H1 (cell line): ENCODE measurements around the gene LDLRAD4. TPM values are rescaled to one million over a fixed set of nuclear protein-coding genes. Genes with fewer than 3 reads are reported as not detected.

ENCODE experiments used
- CTCF ChIA-PET: fragments of 300-600 bp; sonication (Branson Sonifier 250); formaldehyde crosslinking; loops from one replicate; lab custom pipeline; 2021; ENCODE audit not compliant: partially characterized antibody; lab: Charles Lee
- POLR2A ChIA-PET: fragments of 300-600 bp; sonication (Branson Sonifier 250); formaldehyde crosslinking; loops from one replicate; lab custom pipeline; 2021; ENCODE audit warnings: inconsistent platforms; ENCODE audit not compliant: partially characterized antibody; lab: Charles Lee
- DNase-seq, 2 experiments: peaks; one replicate each; pipeline versions ENCODE4 v3.0.0 to v3.0.0-alpha.2; 2010 to 2022; ENCODE audit warnings: low spot score in 2 of 2, low read depth in 1 of 2, mixed read lengths in 1 of 2
- FAIRE-seq: peaks from 2 replicates; lab custom pipeline; 2011; peaks lifted over from hg19 to GRCh38; lab: Jason Lieb, UNC
- H2AFZ ChIP-seq: 2 replicates; pipeline ENCODE4 v1.8.1; 2012; ENCODE audit warnings: low read length, inconsistent platforms
- H2AK5ac ChIP-seq: 2 replicates; pipeline ENCODE4 v1.6.1; 2013; ENCODE audit warnings: low read depth, low read length
- H2BK120ac ChIP-seq: replicated peaks from 2 replicates; pipeline ENCODE3; 2013; ENCODE audit warnings: low read depth, low read length, inconsistent platforms
- H2BK12ac ChIP-seq: 2 replicates; pipeline ENCODE4 v1.6.1; 2013; ENCODE audit warnings: low read depth, low read length
- H2BK15ac ChIP-seq: 2 replicates; pipeline ENCODE4 v1.6.1; 2013; ENCODE audit warnings: low read length
- H2BK20ac ChIP-seq: 2 replicates; pipeline ENCODE4 v1.6.1; 2013; ENCODE audit warnings: low read length
- H2BK5ac ChIP-seq: 2 replicates; pipeline ENCODE4 v1.6.1; 2013; ENCODE audit warnings: low read depth, low read length
- H3K14ac ChIP-seq: 2 replicates; pipeline ENCODE4 v1.6.1; 2013; ENCODE audit warnings: inconsistent platforms; ENCODE audit not compliant: insufficient read length
- H3K18ac ChIP-seq: 2 replicates; pipeline ENCODE4 v1.6.1; 2013; ENCODE audit warnings: low read length; ENCODE audit errors: extremely low read depth
- H3K23ac ChIP-seq: 2 replicates; pipeline ENCODE4 v1.6.1; 2013; ENCODE audit warnings: inconsistent platforms; ENCODE audit not compliant: insufficient read length
- H3K23me2 ChIP-seq: 2 replicates; pipeline ENCODE4 v1.6.1; 2013; ENCODE audit warnings: low read depth, low read length
- H3K27ac ChIP-seq: 2 replicates; pipeline ENCODE4 v1.6.1; 2011; ENCODE audit warnings: low read depth, low read length, inconsistent platforms
- H3K27me3 ChIP-seq, 4 experiments: replicated peaks in 1 of 4; 1 replicate in 1 of 4; 2 replicates in 3 of 4; pipeline versions ENCODE4 v1.6.1 to v1.8.1; 2011 to 2013; ENCODE audit warnings: low read length in 3 of 4, mild to moderate bottlenecking in 3 of 4, inconsistent platforms in 2 of 4, mixed read lengths in 2 of 4, moderate library complexity in 1 of 4; ENCODE audit not compliant: control insufficient read depth in 3 of 4, insufficient read depth in 3 of 4; ENCODE audit errors: extremely low read depth in 1 of 4
- H3K36me3 ChIP-seq, 4 experiments: 2 replicates each; pipeline versions ENCODE4 v1.6.1 to v1.8.1; 2011 to 2013; ENCODE audit warnings: mild to moderate bottlenecking in 4 of 4, low read length in 3 of 4, moderate library complexity in 2 of 4, control low read depth in 1 of 4, inconsistent platforms in 1 of 4; ENCODE audit not compliant: insufficient read depth in 4 of 4, control insufficient read depth in 2 of 4
- H3K4ac ChIP-seq: replicated peaks from 2 replicates; pipeline ENCODE3; 2013; ENCODE audit warnings: low read length, low read depth, mixed read lengths, inconsistent platforms; ENCODE audit not compliant: insufficient read length
- H3K4me1 ChIP-seq, 4 experiments: replicated peaks in 1 of 4; 1 replicate in 1 of 4; 2 replicates in 3 of 4; pipeline versions ENCODE4 v1.6.1 to v1.8.1; 2011 to 2013; ENCODE audit warnings: low read length in 3 of 4, inconsistent platforms in 2 of 4, mixed read lengths in 1 of 4; ENCODE audit not compliant: insufficient read depth in 4 of 4, control insufficient read depth in 3 of 4
- H3K4me2 ChIP-seq, 2 experiments: 2 replicates each; pipeline versions ENCODE4 v1.6.1 to v1.8.1; 2011 to 2013; ENCODE audit warnings: low read depth in 2 of 2, low read length in 2 of 2, control low read depth in 1 of 2, inconsistent platforms in 1 of 2, mild to moderate bottlenecking in 1 of 2; ENCODE audit not compliant: insufficient read depth in 1 of 2
- H3K4me3 ChIP-seq, 4 experiments: fragments of 200-600, 300-600 bp in 1 of 4; sonication (generic), shearing (Covaris generic), sonication (Bioruptor Twin) in 1 of 4; 2 replicates each; pipeline versions ENCODE4 v1.5.1 to v1.8.1; 2011 to 2016; ENCODE audit warnings: low read length in 4 of 4, low read depth in 3 of 4, control low read depth in 2 of 4, inconsistent platforms in 2 of 4, mild to moderate bottlenecking in 2 of 4, mixed read lengths in 1 of 4, moderate library complexity in 1 of 4; ENCODE audit not compliant: insufficient read depth in 2 of 4; ENCODE audit errors: extremely low read depth in 1 of 4
- H3K56ac ChIP-seq: replicated peaks from 2 replicates; pipeline ENCODE3; 2013; ENCODE audit warnings: low read depth, mild to moderate bottlenecking, mixed read lengths, low read length, inconsistent platforms; ENCODE audit not compliant: insufficient read length
- H3K79me1 ChIP-seq: 2 replicates; pipeline ENCODE4 v1.6.1; 2013; ENCODE audit warnings: low read depth, low read length, control low read depth
- H3K79me2 ChIP-seq, 2 experiments: 2 replicates each; pipeline versions ENCODE4 v1.6.1 to v1.8.1; 2012 to 2013; ENCODE audit warnings: low read length in 2 of 2, mild to moderate bottlenecking in 2 of 2, inconsistent platforms in 1 of 2; ENCODE audit not compliant: insufficient read depth in 2 of 2, control insufficient read depth in 1 of 2
- H3K9ac ChIP-seq, 4 experiments: replicated peaks in 1 of 4; 1 replicate in 1 of 4; 2 replicates in 3 of 4; pipeline versions ENCODE4 v1.6.1 to v1.8.1; 2011 to 2013; ENCODE audit warnings: low read depth in 3 of 4, low read length in 3 of 4, control low read depth in 2 of 4, mild to moderate bottlenecking in 2 of 4, moderate library complexity in 2 of 4, inconsistent platforms in 1 of 4; ENCODE audit errors: extremely low read depth in 1 of 4
- H3K9me3 ChIP-seq, 2 experiments: 2 replicates each; pipeline versions ENCODE4 v1.6.1 to v1.8.1; 2012 to 2013; ENCODE audit warnings: mild to moderate bottlenecking in 2 of 2, moderate library complexity in 2 of 2, control low read depth in 1 of 2, inconsistent platforms in 1 of 2, low read depth in 1 of 2, low read length in 1 of 2, mixed read lengths in 1 of 2; ENCODE audit not compliant: insufficient read depth in 2 of 2
- H4K20me1 ChIP-seq, 2 experiments: replicated peaks in 1 of 2; 2 replicates each; pipeline versions ENCODE3 to v1.8.1; 2011 to 2013; ENCODE audit warnings: inconsistent platforms in 2 of 2, low read length in 2 of 2, mild to moderate bottlenecking in 1 of 2; ENCODE audit not compliant: insufficient read depth in 2 of 2, control insufficient read depth in 1 of 2
- H4K5ac ChIP-seq: 2 replicates; pipeline ENCODE4 v1.6.1; 2013; ENCODE audit warnings: low read length, low read depth, mixed read lengths, inconsistent platforms; ENCODE audit not compliant: insufficient read length
- H4K8ac ChIP-seq: 2 replicates; pipeline ENCODE4 v1.8.0; 2013; ENCODE audit warnings: mild to moderate bottlenecking, moderate library complexity, low read length, inconsistent platforms; ENCODE audit not compliant: insufficient read depth; ENCODE audit errors: extremely low read depth
- H4K91ac ChIP-seq: replicated peaks from 2 replicates; pipeline ENCODE3; 2013; ENCODE audit warnings: low read length, mixed read lengths, inconsistent platforms; ENCODE audit not compliant: insufficient read length
- GTF2F1 ChIP-seq: IDR thresholded peaks from 2 replicates; pipeline ENCODE4 v1.6.1; 2012; ENCODE audit warnings: low read depth, low read length, improper control_type of control experiment, borderline replicate concordance
- HDAC2 ChIP-seq, 2 experiments: fragments of 300-600 bp in 1 of 2; sonication (generic) in 1 of 2; IDR thresholded peaks; 2 replicates each; pipeline ENCODE4 v1.6.1; 2011 to 2012; ENCODE audit warnings: low read depth in 2 of 2, low read length in 2 of 2, mild to moderate bottlenecking in 2 of 2, moderate library complexity in 2 of 2, borderline replicate concordance in 1 of 2, inconsistent platforms in 1 of 2
- KDM1A ChIP-seq: fragments of 200-600, 300-600 bp; sonication (generic); IDR thresholded peaks from 2 replicates; pipeline ENCODE4 v1.7.1; 2016; ENCODE audit warnings: mild to moderate bottlenecking, low read length, borderline replicate concordance
- KDM4A ChIP-seq: IDR thresholded peaks from one replicate; pipeline ENCODE4 v1.7.1; 2012; ENCODE audit warnings: low read depth, mild to moderate bottlenecking, moderate library complexity, low read length, inconsistent platforms; ENCODE audit not compliant: severe bottlenecking
- NANOG ChIP-seq: IDR thresholded peaks from 2 replicates; pipeline ENCODE4 v1.6.1; 2011; ENCODE audit warnings: low read length, low read depth, mild to moderate bottlenecking, inconsistent platforms; ENCODE audit not compliant: insufficient read depth, poor library complexity, severe bottlenecking
- PHF8 ChIP-seq: fragments of 200-600 bp; sonication (generic); conservative IDR thresholded peaks from 2 replicates; pipeline ENCODE4 v1.7.1; 2012; ENCODE audit warnings: low read depth, mild to moderate bottlenecking, inconsistent platforms, low read length, moderate library complexity
- POU5F1 ChIP-seq: IDR thresholded peaks from 2 replicates; pipeline ENCODE4 v1.6.1; 2011; ENCODE audit warnings: low read depth, mild to moderate bottlenecking, low read length, moderate library complexity
- RAD21 ChIP-seq, 2 experiments: IDR thresholded peaks in 1 of 2; conservative IDR thresholded peaks in 1 of 2; 2 replicates each; pipeline ENCODE4 v1.6.1; 2011; ENCODE audit warnings: low read depth in 2 of 2, low read length in 2 of 2, improper control_type of control experiment in 1 of 2, inconsistent platforms in 1 of 2, mild to moderate bottlenecking in 1 of 2, moderate library complexity in 1 of 2
- SAP30 ChIP-seq: fragments of 300-600 bp; sonication (generic); IDR thresholded peaks from 2 replicates; pipeline ENCODE4 v1.7.1; 2012; ENCODE audit warnings: low read length, moderate library complexity, mild to moderate bottlenecking, inconsistent platforms; ENCODE audit not compliant: insufficient read depth, insufficient replicate concordance
- SP2 ChIP-seq: IDR thresholded peaks from 2 replicates; pipeline ENCODE4 v1.6.1; 2012; ENCODE audit warnings: mild to moderate bottlenecking, low read length, inconsistent platforms
- TBP ChIP-seq: IDR thresholded peaks from 2 replicates; pipeline ENCODE4 v1.6.1; 2011; ENCODE audit warnings: low read depth, low read length, improper control_type of control experiment
- YY1 ChIP-seq: IDR thresholded peaks from 2 replicates; pipeline ENCODE4 v1.6.1; 2011; ENCODE audit warnings: low read depth, mild to moderate bottlenecking, low read length
- WGBS, 2 experiments: shearing (Covaris generic) in 1 of 2; methylation state at CpG; one replicate each; pipeline versions ENCODE4 v1.1.6 to v1.1.7; 2013 to 2015; ENCODE audit warnings: low lambda C conversion rate in 2 of 2, mixed read lengths in 2 of 2, inconsistent platforms in 1 of 2, low coverage in 1 of 2, missing lambda C conversion rate in 1 of 2; ENCODE audit not compliant: insufficient replicate concordance in 2 of 2, insufficient coverage in 1 of 2, insufficient read length in 1 of 2; ENCODE audit errors: extremely low coverage in 1 of 2, missing lambda C conversion rate in 1 of 2; 5-methylcytosine and 5-hydroxymethylcytosine counted together
- polyA plus RNA-seq, 7 experiments: library from polyadenylated mRNA; depleted of rRNA in 3 of 7; stranded (reverse) in 5 of 7; unstranded in 2 of 7; fragments of >200 nt in 5 of 7; fragments of 200-250 nt in 2 of 7; gene quantifications; 1 replicate in 5 of 7; 2 replicates in 1 of 7; 4 replicates in 1 of 7; pipeline versions ENCODE4 v1.2.1 to v1.2.3, GENCODE V29; 2011 to 2013; ENCODE audit warnings: missing spikeins in 2 of 7, mixed read lengths in 2 of 7
- total RNA-seq: library from RNA; stranded (reverse); fragmentation: NEBNext Ultra II Directional; extraction: Animal tissue kit (Norgen Biotek cat#: 25700); gene quantifications from 2 replicates; pipeline ENCODE4 v1.2.1, GENCODE V29; 2021

The LDLRAD4 gene
- total and polyA plus RNA-seq, 2 of the 8 experiments (the other 6 are each of a cell fraction or from before 2014, with no cell fraction given) = 0.77 to 1.4 TPM

DNA sequence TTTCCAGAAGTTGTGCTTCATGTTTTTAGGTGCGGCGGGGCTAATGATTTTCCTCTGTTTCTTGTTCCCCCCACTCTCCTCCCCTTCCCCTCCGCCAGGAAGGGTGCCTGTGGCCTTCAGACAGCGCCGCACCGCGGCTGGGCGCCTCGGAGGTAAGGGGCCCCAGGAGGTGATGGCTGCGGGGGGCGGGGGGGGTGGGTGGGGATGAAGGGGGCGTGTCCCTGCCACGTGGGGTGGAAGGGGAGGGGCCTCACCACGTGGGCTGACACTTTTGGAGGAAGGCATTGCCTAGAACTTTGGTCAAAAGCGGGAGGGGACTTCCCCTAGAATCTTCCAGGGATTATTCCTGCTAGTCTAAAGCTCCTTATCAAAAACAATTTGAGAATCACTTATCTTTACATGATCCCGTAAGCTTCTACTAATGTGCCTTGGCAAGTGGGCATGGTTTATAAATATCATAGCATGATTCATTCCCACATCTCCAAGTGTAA is 424.7 kb downstream of the LDLRAD4 start:
- Histone ChIP-seq H3K23me2 (peaks cover 4% of the 10 kb centered on the region; the same call in 1 of the 2 replicates), H4K20me1 (no peaks in the 10 kb centered on the region), H3K4me2 (no peak overlapping the region), H3K23ac (no peak overlapping the region), H2BK12ac (no peak overlapping the region), H3K27me3 (peaks cover 0 to 9% (median 2%) of the 10 kb centered on the region in 4 experiments; a peak in 3 of 7 replicates), H3K56ac (no peak overlapping the region), H2AFZ (no peak overlapping the region), H3K27ac (no peak overlapping the region), H3K9ac (no peak overlapping the region), H3K14ac (no peak overlapping the region), H4K5ac (no peak overlapping the region), H3K4me3 (no peak overlapping the region), H3K4ac (no peak overlapping the region), H2BK5ac (no peak overlapping the region), H3K18ac (no peak overlapping the region), H4K91ac (no peak overlapping the region), H3K36me3 (no peaks in the 10 kb centered on the region), H2BK15ac (no peak overlapping the region), H2BK120ac (no peak overlapping the region), H3K79me1 (no peaks in the 10 kb centered on the region), H4K8ac (no peak overlapping the region), H2AK5ac (no peak overlapping the region), H2BK20ac (no peak overlapping the region), H3K79me2 (no peaks in the 10 kb centered on the region), H3K9me3 (no peaks in the 10 kb centered on the region), H3K4me1 (no peaks in the 10 kb centered on the region)
- 92% methylated on average over 10 of the region's 16 CpGs; no CpG with 5 or more reads in 1 of the 2 experiments for WGBS, 2 experiments
- TF ChIP-seq PHF8 = no peak
- no peak for TF ChIP-seq YY1
- TF ChIP-seq NANOG = no peak
- TF ChIP-seq KDM4A = no peak
- TF ChIP-seq KDM1A = no peak
- TF ChIP-seq POU5F1 = no peak
- no peak for TF ChIP-seq RAD21 (IDR thresholded peaks at IDR 0.05 in 1 of 2, conservative IDR thresholded peaks at IDR 0.05 in 1 of 2; ENCODE audit: low read depth in 2 of 2, low read length in 2 of 2)
- TF ChIP-seq TBP = no peak
- TF ChIP-seq SP2 = no peak
- TF ChIP-seq SAP30 = no peak
- TF ChIP-seq GTF2F1 = no peak
- TF ChIP-seq HDAC2 (IDR thresholded peaks at IDR 0.05; ENCODE audit: borderline replicate concordance in 1 of 2, low read depth in 2 of 2, low read length in 2 of 2) = no peak
- CTCF ChIA-PET = no interaction called here
- FAIRE-seq = no peak
- POLR2A ChIA-PET = no interaction called here
- DNase-seq = no peak
